ENCODE measurements around the gene ZSWIM7. TPM values are rescaled to one million over a fixed set of nuclear protein-coding genes. Genes with fewer than 3 reads are reported as not detected.
"Not testable (repeated sequence)": the region's sequence is repeated elsewhere in the genome, so short reads cannot be mapped to it uniquely, and the experiment has no call there.

Gene ZSWIM7
- polyA plus RNA-seq, 5 donors: 52.3 to 56.9 (median 52.4) TPM

- no peak for DNase-seq
These were observed 35.8 kb downstream of the ZSWIM7 start for GRCh38 chr17:15963670-15964110.

GRCh38 chr17:15958484-15958854, 41.0 kb downstream of the ZSWIM7 start:
- DNase-seq: no peak

- no peak for DNase-seq
These were observed 41.7 kb downstream of the ZSWIM7 start for GRCh38 chr17:15957608-15958307.

- DNase-seq: no peak
These were observed 42.3 kb downstream of the ZSWIM7 start for GRCh38 chr17:15957206-15957605.

- no peak for DNase-seq
These were observed 43.5 kb downstream of the ZSWIM7 start for GRCh38 chr17:15955793-15956541.

- DNase-seq: no peak
These were observed 45.3 kb downstream of the ZSWIM7 start for GRCh38 chr17:15954222-15954621.

- DNase-seq: no peak
These were observed 46.4 kb downstream of the ZSWIM7 start for GRCh38 chr17:15952916-15953790.

GRCh38 chr17:15952048-15952532, 47.4 kb downstream of the ZSWIM7 start:
- DNase-seq: no peak

- DNase-seq: no peak
These were observed 48.0 kb downstream of the ZSWIM7 start for GRCh38 chr17:15951368-15952047.

GRCh38 chr17:15947976-15948752, 51.3 kb downstream of the ZSWIM7 start:
- DNase-seq: no peak

GRCh38 chr17:15947271-15947670, 52.2 kb downstream of the ZSWIM7 start:
- DNase-seq: no peak

- no peak for DNase-seq
These were observed 52.8 kb downstream of the ZSWIM7 start for GRCh38 chr17:15946611-15947120.

- DNase-seq: no peak
These were observed 53.8 kb downstream of the ZSWIM7 start for GRCh38 chr17:15945527-15946191.

- DNase-seq: peak; percentile 61 to 66
These were observed 54.6 kb downstream of the ZSWIM7 start, which contains the start of gene ADORA2B for GRCh38 chr17:15944759-15945526. Gene ADORA2B (plus strand): TSS chr17:15945130. CDS start chr17:15945249, 119 bp downstream.

- DNase-seq: peak in 1 of 2 donors; percentile 13
These were observed 55.3 kb downstream of the ZSWIM7 start for GRCh38 chr17:15943971-15944758.

GRCh38 chr17:15942207-15942833, 57.2 kb downstream of the ZSWIM7 start:
- no peak for DNase-seq

GRCh38 chr17:15941781-15942180, 57.7 kb downstream of the ZSWIM7 start:
- DNase-seq: no peak

GRCh38 chr17:15936481-15936880, 63.0 kb downstream of the ZSWIM7 start:
- DNase-seq: not testable (repeated sequence)
